ENCODE results near the gene DBET.
"Not testable (repeated sequence)": the region's sequence is repeated elsewhere in the genome, so short reads cannot be mapped to it uniquely, and the experiment has no call there.

Gene DBET

DNA sequence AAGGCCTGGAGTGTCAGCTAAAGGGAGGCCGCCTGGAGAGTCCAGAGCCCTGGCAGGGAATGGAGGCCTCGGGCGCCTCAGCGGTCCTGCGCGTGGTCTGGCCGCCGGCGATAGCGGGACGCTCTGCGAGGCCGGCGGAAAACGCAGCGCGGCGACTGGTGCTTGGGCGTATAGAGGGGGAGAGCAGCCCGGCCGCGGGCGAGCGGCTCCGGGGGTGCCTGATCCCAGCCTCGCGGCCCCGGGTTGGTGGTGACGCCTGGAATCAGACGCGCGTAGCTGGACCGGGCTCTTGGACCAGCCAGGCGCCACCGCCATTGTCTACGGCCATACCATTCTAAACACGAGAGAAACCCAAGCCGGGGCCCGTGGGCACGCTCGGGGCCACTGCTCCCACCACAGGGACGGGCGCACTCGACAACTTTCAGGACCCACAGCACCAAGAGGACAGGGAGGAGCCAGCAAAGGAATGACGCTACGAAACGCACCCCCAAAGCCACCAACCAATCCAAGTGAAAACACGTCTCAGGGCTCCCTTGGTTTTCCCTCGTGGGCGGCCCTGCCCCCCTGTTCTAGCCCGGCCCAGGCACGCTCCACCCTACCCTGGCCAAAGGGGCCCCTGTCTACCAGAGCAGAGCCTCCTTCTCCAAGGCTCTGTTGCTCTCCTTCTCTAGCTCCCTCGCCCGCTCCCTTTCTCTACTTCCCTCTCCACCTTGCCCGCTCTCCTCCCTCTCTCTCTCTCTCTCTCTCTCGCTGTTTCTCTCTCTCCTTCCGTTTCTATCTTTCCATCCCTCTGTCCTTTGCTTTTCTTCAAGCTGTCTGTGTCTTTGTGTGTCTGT lies 45.1 kb upstream of the DBET start:
- in situ Hi-C loops (cut with HindIII; ENCODE audit: low sequenced_read_pairs) = no loop called here
- no peak overlapping the region for H3K4me3 ChIP-seq (ENCODE audit: low read depth, low read length)
- TF ChIP-seq, protein P1, sequence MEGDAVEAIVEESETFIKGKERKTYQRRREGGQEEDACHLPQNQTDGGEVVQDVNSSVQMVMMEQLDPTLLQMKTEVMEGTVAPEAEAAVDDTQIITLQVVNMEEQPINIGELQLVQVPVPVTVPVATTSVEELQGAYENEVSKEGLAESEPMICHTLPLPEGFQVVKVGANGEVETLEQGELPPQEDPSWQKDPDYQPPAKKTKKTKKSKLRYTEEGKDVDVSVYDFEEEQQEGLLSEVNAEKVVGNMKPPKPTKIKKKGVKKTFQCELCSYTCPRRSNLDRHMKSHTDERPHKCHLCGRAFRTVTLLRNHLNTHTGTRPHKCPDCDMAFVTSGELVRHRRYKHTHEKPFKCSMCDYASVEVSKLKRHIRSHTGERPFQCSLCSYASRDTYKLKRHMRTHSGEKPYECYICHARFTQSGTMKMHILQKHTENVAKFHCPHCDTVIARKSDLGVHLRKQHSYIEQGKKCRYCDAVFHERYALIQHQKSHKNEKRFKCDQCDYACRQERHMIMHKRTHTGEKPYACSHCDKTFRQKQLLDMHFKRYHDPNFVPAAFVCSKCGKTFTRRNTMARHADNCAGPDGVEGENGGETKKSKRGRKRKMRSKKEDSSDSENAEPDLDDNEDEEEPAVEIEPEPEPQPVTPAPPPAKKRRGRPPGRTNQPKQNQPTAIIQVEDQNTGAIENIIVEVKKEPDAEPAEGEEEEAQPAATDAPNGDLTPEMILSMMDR (IDR thresholded peaks at IDR 0.05; ENCODE audit: low read depth, low read length) = no peak
- no peak for DNase-seq (ENCODE audit: low read depth, low spot score)

DNA sequence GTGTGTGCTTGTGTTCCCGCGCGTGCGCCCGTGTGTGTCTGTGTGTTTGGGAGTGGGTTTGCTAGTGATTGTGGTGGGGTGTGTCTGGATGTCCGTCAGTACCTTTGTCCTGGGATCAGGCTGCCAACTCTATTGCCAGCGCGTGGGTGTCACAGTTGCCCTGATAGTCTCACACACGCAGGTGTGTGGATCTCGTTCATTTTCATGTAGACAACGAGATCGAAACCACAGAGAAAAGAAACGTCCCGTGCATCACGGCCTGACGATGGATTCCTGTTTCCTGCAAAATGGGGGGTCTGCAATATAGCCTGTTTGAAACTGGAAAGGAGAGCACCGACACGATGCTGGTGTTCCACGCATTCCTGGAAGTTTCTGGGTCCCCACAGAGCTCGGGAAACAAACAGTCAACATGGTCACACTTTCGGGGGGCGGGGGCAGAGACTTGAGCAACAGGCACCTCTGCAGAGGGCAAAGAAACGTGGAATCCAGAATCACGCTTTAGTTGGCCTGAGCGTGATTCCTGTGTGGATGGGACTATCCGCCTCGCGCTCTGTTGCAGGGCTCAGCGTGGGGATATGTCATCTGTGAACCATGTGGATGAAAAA lies 44.3 kb upstream of the DBET start:
- DNase-seq (ENCODE audit: low read depth, low spot score); in situ Hi-C loops (cut with HindIII; ENCODE audit: low sequenced_read_pairs); H3K4me3 ChIP-seq (ENCODE audit: low read depth, low read length): not testable (repeated sequence)

DNA sequence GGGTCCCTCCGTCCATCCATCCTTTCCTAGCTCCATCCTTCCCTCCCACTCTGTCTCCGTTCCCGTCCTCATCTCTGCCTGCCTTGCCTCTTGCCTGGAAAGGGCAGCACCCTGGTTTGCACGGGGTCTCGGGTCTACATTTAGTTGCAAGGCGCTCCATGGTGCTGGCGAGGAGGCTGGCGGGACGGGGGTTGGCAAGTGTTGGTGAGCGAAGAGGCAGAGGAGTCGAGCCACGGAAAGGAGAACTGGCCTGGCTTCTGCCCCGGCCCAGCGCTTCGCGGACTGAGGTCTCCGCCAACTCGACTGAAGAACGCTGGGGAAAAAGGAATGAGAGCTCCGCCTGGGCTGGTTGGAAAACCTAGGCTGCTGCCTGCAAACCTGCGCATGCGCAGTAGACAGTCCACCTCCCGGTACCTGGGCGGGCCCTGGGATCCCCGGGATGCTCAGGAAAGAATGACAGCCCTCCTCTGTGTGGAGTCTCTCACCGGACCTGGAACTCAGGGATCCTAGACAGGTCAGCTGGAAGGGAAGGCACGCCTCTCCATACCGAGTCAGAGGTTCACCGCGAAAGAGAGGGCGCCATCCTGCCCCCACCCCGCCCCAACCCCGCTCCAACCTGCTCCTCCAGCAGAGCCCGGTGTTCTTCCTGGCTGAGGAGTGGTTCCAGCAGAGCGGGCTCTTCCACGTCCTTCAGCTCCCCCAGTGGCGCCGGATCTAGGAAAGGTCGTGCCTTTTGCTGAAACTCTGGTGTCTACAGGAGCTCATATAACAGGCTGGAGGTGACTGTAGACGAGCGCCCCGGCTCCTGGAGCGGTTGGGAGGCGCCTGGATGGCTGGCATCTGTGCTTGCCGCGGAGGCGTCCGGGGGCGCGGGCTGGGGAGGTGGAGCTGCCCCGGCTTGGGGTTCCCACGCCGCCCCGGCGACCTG lies 43.2 kb upstream of the DBET start:
- in situ Hi-C loops (cut with HindIII; ENCODE audit: low sequenced_read_pairs) = no loop called here
- DNase-seq (ENCODE audit: low read depth, low spot score) = peak; percentile 23
- peak overlapping the region; percentile 3 for H3K4me3 ChIP-seq (ENCODE audit: low read depth, low read length)
- TF ChIP-seq, protein P1 (IDR thresholded peaks at IDR 0.05; ENCODE audit: low read depth, low read length) = no peak

DNA sequence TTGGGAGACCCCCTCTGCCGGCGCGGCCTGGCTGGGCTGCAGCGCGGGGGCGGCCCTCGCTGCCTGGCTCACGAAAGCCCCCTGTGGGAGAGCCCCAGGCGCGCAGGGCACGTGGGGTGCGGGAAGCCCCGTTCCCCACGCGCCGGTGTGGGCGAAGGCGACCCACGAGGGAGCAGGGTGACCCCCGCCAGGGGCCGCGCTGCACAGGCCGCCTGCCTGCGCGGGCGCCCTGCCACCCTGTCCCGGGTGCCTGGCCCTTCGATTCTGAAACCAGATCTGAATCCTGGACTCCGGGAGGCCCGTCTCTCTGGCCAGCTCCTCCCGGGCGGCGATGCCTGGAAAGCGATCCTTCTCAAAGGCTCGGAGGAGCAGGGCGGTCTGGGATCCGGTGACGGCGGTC lies 42.3 kb upstream of the DBET start:
- H3K4me3 ChIP-seq (ENCODE audit: low read depth, low read length); in situ Hi-C loops (cut with HindIII; ENCODE audit: low sequenced_read_pairs); DNase-seq (ENCODE audit: low read depth, low spot score): not testable (repeated sequence)

DNA sequence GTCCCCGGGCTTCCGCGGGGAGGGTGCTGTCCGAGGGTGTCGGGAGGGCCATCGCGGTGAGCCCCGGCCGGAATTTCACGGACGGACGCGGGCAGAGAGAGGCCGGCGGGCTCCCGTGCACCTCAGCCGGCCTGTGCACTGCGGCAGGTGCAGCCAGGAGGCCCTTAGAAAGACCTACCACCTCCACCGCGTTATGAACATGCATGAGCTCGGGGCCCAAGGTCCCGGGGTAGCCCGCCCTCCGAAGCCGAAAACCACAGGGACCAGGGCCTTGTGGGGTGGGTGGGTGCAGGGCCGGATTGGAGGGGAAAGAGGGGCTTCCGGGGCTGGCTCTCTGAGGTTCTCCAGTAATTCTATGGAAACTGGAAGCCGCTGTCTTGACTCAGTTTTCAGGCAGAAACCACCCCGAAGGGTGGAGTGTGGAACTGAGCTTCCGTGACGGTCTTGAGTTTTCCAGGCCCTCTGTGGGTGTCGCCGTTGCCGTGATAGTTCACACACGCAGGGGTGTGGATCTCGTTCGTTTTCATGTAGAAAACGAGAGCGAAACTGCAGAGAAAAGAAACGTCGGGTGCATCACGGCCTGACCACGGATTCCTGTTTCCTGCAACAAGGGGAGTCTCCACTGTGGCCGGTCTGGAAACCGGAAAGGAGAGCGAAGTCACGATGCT lies 41.6 kb upstream of the DBET start:
- DNase-seq (ENCODE audit: low read depth, low spot score); in situ Hi-C loops (cut with HindIII; ENCODE audit: low sequenced_read_pairs); H3K4me3 ChIP-seq (ENCODE audit: low read depth, low read length): not testable (repeated sequence)

DNA sequence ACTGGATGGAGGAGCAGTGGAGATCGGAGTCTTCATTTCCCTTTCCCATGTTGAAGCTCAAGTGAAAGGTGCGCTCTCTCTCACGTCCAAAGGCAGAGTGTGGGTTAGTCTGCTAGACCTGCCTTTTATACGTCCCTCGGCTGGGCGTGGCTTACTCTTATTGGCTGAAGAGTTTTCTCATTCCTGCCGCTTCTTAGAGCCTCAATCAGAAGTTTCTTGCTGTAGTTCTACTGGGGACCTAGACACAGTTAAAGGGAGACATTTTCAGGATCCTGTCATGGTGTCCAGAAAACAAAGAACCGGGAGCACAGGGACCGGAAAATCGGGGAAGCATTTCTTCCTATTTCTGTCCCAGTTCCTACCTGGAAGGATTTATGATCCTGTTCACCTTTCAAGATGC lies 37.1 kb upstream of the DBET start, which contains the start of gene FRG2:
FRG2 (minus strand) TSS at position 101 of the 400 bp plus-strand sequence; CDS start at position 49, 52 bp downstream.
- H3K4me3 ChIP-seq (ENCODE audit: low read depth, low read length); DNase-seq (ENCODE audit: low read depth, low spot score); in situ Hi-C loops (cut with HindIII; ENCODE audit: low sequenced_read_pairs): not testable (repeated sequence)

DNA sequence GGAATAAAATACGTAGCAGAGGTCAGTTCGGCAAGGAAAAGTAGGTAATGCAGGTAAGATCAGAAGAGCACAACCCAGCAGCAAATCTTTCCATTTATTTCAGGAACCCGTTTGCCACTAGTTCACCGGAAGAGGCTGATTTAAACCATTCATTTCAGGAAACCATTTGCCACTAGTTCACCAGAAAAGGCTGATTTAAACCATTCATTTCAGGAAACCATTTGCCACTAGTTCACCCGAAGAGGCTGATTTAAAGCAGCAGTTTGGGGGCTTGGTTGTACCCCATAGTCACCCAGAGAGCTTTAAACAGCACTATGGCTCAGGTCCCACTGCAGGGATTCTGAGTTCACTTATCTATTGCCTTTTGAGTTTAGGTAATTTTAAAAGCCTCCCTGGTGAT lies 33.0 kb upstream of the DBET start:
- H3K4me3 ChIP-seq (ENCODE audit: low read depth, low read length); in situ Hi-C loops (cut with HindIII; ENCODE audit: low sequenced_read_pairs); DNase-seq (ENCODE audit: low read depth, low spot score): not testable (repeated sequence)

DNA sequence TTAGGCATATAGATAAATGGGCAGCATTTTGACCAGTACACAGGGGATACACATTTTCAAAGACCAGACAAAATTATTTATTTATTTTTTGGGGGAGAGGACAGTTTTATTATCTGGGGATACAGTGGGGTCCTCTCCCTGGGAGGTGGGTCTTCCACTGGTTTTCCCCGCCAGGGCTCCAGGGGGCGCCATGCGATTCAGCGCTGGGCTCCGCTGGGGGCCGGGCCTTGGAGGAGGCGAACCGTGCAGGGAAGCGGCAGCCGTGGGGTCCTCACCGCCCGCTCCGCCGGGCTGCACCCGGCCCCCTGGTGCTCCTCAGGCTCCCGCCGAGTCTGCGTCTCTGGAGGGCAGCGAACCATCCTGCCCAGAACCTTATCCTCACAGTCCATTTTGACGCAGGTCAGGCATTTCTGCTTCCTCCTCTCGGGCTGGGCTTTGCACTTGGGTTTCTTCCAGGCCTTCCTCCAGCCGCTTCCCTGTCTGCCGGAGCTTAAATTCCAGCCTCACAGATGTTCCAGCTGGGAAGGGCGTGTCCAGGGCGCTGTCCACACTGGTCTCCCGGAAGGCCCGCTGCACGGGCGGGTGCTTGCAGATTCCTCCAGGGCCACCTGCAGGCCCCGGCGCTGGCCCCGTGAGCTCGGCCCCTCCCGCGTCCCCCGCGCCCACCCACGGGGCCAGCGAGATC lies 26.5 kb upstream of the DBET start:
- DNase-seq (ENCODE audit: low read depth, low spot score); H3K4me3 ChIP-seq (ENCODE audit: low read depth, low read length); in situ Hi-C loops (cut with HindIII; ENCODE audit: low sequenced_read_pairs): not testable (repeated sequence)

DNA sequence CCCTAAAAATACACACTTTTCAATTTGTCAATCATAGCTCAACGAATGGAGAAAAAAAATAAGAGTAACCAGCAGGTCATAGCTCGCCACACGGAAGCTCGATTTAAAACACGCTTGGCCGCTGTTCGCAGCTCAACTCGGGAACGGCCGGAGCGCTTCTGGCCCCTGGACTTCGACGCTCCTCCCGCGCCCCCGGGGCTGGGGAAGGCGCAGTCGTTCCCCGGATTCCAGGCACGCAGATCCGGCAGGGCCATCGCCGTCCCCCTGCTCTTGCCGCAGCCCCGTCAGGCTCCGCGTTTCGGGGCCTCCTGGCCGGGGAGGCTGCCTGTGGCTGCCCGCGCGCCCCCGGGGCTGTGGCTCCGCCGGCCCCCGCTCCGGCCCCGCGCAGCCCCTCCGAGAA lies 23.4 kb upstream of the DBET start:
- H3K4me3 ChIP-seq (ENCODE audit: low read depth, low read length); DNase-seq (ENCODE audit: low read depth, low spot score); in situ Hi-C loops (cut with HindIII; ENCODE audit: low sequenced_read_pairs): not testable (repeated sequence)

DNA sequence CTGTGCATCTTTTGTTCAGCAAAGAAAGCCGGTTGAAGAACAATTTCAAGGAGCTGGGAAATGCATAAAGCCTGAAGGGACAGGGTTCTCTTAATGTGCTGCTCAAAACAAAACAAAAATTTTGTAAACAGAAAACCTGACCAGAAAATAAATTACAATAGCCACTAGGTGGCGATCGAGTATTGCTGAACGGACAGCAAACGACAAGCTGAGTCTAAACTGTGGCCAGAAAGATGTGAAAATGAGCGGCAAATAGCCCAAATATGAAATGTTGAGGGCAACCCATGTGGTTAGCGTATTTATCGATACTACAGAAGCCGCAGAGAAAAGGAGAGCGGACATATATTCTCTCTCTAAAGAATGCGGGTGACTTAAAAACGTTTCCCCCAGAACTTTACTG lies 16.7 kb upstream of the DBET start:
- in situ Hi-C loops (cut with HindIII; ENCODE audit: low sequenced_read_pairs); H3K4me3 ChIP-seq (ENCODE audit: low read depth, low read length); DNase-seq (ENCODE audit: low read depth, low spot score): not testable (repeated sequence)

DNA sequence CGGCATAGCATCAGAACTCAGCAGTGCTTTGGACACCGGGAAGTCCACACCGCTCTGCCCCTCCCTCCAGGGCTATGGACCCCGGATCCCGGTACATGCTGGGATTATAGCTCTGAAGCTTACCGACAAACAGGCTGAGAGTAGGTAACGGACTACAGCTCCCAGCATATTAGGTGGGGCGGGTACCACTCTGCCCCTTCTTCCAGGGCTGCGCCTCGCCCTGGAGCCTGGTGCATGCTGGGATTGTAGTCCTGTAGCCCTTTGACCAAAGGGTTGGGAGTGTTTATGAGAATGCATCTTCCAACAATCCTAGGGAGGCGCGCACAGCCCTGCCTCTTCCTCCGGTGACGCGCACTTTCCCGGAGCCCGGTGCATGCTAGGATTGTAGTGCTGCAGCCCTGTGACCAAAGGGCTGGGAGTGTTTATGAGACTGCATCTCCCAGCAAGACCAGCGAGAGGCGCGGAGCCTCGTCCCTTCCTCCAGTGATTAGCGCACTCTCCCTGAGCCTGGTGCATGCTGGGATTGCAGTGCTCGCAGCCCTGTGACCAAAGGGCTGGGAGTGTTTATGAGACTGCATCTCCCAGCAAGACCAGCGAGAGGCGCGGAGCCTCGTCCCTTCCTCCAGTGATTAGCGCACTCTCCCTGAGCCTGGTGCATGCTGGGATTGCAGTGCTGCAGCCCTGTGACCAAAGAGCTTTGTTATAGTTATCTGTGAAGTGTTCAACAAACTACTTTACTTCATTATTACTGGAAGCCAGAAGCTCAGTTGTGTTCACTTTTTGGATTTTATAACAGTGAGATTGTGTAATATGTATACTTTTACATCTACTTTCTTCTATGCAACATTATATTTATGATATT lies 14.7 kb upstream of the DBET start:
- in situ Hi-C loops (cut with HindIII; ENCODE audit: low sequenced_read_pairs); DNase-seq (ENCODE audit: low read depth, low spot score); H3K4me3 ChIP-seq (ENCODE audit: low read depth, low read length): not testable (repeated sequence)

DNA sequence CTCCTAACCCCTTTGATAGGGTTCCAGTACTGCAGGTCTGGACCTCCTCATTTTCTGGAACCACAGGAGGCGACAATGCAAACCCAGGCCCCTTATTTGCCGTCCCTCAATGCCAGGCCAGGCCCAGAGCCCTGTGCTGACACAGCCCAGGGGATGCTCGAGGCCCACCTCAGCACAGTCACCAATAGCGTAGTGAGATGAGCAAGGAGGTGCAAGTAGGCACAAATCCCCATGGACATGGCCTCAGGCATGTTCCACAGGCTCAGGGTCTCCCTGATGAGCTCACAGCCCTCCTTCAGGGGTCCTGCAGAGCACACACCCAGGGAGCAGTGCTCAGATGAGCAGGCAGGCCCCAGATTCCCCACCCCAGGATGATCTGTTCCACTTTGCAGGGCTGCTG lies 5.3 kb upstream of the DBET start:
- H3K4me3 ChIP-seq (ENCODE audit: low read depth, low read length); DNase-seq (ENCODE audit: low read depth, low spot score); in situ Hi-C loops (cut with HindIII; ENCODE audit: low sequenced_read_pairs): not testable (repeated sequence)

DNA sequence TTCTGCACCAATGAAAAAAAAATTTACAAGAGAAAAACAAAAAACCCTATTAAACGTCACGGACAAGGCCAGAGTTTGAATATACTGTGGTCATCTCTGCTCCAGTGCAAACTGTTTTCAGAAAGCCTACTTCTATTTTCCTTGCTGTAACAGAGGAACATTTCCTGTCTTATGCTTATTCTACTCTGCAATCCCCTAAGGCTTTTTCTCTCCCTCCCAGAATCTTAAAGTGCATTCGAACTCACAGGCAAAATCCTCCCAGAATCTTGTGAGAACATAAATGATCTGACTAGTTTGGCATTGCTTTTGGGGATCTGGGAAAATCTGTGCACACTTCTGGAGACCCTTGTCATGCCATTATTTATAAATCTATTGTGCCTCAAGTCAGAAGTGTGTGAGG lies 503 bp downstream of the DBET start:
- H3K4me3 ChIP-seq (ENCODE audit: low read depth, low read length); DNase-seq (ENCODE audit: low read depth, low spot score); in situ Hi-C loops (cut with HindIII; ENCODE audit: low sequenced_read_pairs): not testable (repeated sequence)

Data from astrocyte of the spinal cord (primary cell).